HL-60/S4 treated with phorbol 12-myristate 13-acetate at 8.2 ng/mL for 4 days and 3 days (cell line): Measurements from ENCODE around the gene CHST3.
"Not testable (repeated sequence)": the region's sequence is repeated elsewhere in the genome, so short reads cannot be mapped to it uniquely, and the experiment has no call there.

Experiments
- in situ Hi-C: fragments of 300-500 bp; cut with MboI; formaldehyde crosslinking; loops from 2 replicates; pipeline ENCODE4 v1.15.0; 2022; ENCODE audit warnings: low sequenced_read_pairs

Gene CHST3

GRCh38 chr10:71985542-71986250 lies 21.5 kb downstream of the CHST3 start:
- in situ Hi-C loops = no loop called here

GRCh38 chr10:71988895-71989294 lies 24.7 kb downstream of the CHST3 start:
- in situ Hi-C loops = not testable (repeated sequence)

- in situ Hi-C loops = no loop called here
These were observed 25.7 kb downstream of the CHST3 start for GRCh38 chr10:71989661-71990454.

- in situ Hi-C loops = no loop called here
These were observed 26.6 kb downstream of the CHST3 start for GRCh38 chr10:71990706-71991269.

- in situ Hi-C loops = no loop called here
These were observed 31.3 kb downstream of the CHST3 start for GRCh38 chr10:71995449-71995848.

- in situ Hi-C loops = no loop called here
These were observed 31.8 kb downstream of the CHST3 start for GRCh38 chr10:71995887-71996575.

GRCh38 chr10:71996592-71997371 lies 32.6 kb downstream of the CHST3 start:
- in situ Hi-C loops = no loop called here

GRCh38 chr10:71998119-71998839 lies 34.1 kb downstream of the CHST3 start:
- in situ Hi-C loops = no loop called here

GRCh38 chr10:71998840-71999194 lies 34.6 kb downstream of the CHST3 start:
- in situ Hi-C loops = no loop called here

- in situ Hi-C loops = no loop called here
These were observed 35.3 kb downstream of the CHST3 start for GRCh38 chr10:71999360-72000072.

- in situ Hi-C loops = no loop called here
These were observed 36.2 kb downstream of the CHST3 start for GRCh38 chr10:72000073-72001032.

GRCh38 chr10:72001033-72001395 lies 36.8 kb downstream of the CHST3 start:
- in situ Hi-C loops = no loop called here

GRCh38 chr10:72002354-72003295 lies 38.4 kb downstream of the CHST3 start:
- in situ Hi-C loops = no loop called here

GRCh38 chr10:72006026-72006425 lies 41.8 kb downstream of the CHST3 start:
- in situ Hi-C loops = no loop called here

GRCh38 chr10:72007246-72007892 lies 43.2 kb downstream of the CHST3 start:
- in situ Hi-C loops = no loop called here

- in situ Hi-C loops = no loop called here
These were observed 44.1 kb downstream of the CHST3 start for GRCh38 chr10:72008096-72008981.
